Smooth muscle cell (in vitro differentiated cells): ENCODE results near the gene ZNF331. TPM values are rescaled to one million over a fixed set of nuclear protein-coding genes. Genes with fewer than 3 reads are reported as not detected.
"Not testable (repeated sequence)": the region's sequence is repeated elsewhere in the genome, so short reads cannot be mapped to it uniquely, and the experiment has no call there.

Experiments used
- DNase-seq: peaks from one replicate; lab custom pipeline; 2025; ENCODE audit not compliant: unreplicated experiment; lab: John Stamatoyannopoulos, UW
- H2AFZ ChIP-seq: fragments of 200-600 bp; sonication (generic); 2 replicates; pipeline ENCODE4 v1.6.0; 2016; ENCODE audit warnings: antibody characterized with exemption, low read depth, mild to moderate bottlenecking
- H3F3A ChIP-seq: fragments of 200-600 bp; sonication (generic); 2 replicates; pipeline ENCODE4 v1.6.0; 2017; ENCODE audit warnings: antibody characterized with exemption, low read depth
- H3K27ac ChIP-seq: fragments of 200-600 bp; sonication (generic); 2 replicates; pipeline ENCODE4 v1.5.1; 2016; ENCODE audit warnings: low read depth, mild to moderate bottlenecking
- H3K27me3 ChIP-seq: fragments of 200-600 bp; sonication (generic); 2 replicates; pipeline ENCODE4 v1.6.1; 2016; ENCODE audit warnings: low read depth, mild to moderate bottlenecking
- H3K36me3 ChIP-seq: fragments of 200-600 bp; sonication (generic); 2 replicates; pipeline ENCODE4 v1.5.1; 2016; ENCODE audit warnings: low read depth
- H3K4me1 ChIP-seq: fragments of 200-600 bp; sonication (generic); 2 replicates; pipeline ENCODE4 v1.5.1; 2016; ENCODE audit warnings: low read depth
- H3K4me2 ChIP-seq: fragments of 200-600 bp; sonication (generic); 2 replicates; pipeline ENCODE4 v1.6.0; 2016; ENCODE audit warnings: mild to moderate bottlenecking
- H3K4me3 ChIP-seq: fragments of 200-600 bp; sonication (generic); 2 replicates; pipeline ENCODE4 v1.5.1; 2016; ENCODE audit warnings: mild to moderate bottlenecking
- H3K79me2 ChIP-seq: fragments of 200-600 bp; sonication (generic); 2 replicates; pipeline ENCODE4 v1.6.0; 2016; ENCODE audit warnings: low read depth, mild to moderate bottlenecking
- H3K9ac ChIP-seq: fragments of 200-600 bp; sonication (generic); 2 replicates; pipeline ENCODE4 v1.6.0; 2016; ENCODE audit warnings: low read depth
- H3K9me3 ChIP-seq: fragments of 200-600 bp; sonication (generic); replicated peaks from 2 replicates; pipeline ENCODE4 v1.5.1; 2016; ENCODE audit warnings: low read depth
- H4K20me1 ChIP-seq: fragments of 200-600 bp; sonication (generic); 2 replicates; pipeline ENCODE4 v1.6.0; 2016; ENCODE audit warnings: low read depth
- CTCF ChIP-seq: fragments of 200-600 bp; sonication (generic); IDR thresholded peaks from 2 replicates; pipeline ENCODE4 v1.5.1; 2017; ENCODE audit warnings: borderline replicate concordance, mild to moderate bottlenecking, antibody characterized with exemption; ENCODE audit not compliant: insufficient read depth, poor library complexity, severe bottlenecking
- WGBS: methylation state at CpG from one replicate; pipeline ENCODE4 v1.1.7; 2016; ENCODE audit warnings: low lambda C conversion rate; 5-methylcytosine and 5-hydroxymethylcytosine counted together
- polyA plus RNA-seq: library from polyadenylated mRNA; unstranded; fragments of >200 nt; fragmentation: Nextera tagmentation; extraction: Ambion mirVana; gene quantifications from 2 replicates; pipeline ENCODE4 v1.2.1, GENCODE V29; 2016
- total RNA-seq: library from RNA; depleted of rRNA; stranded (reverse); fragments of >200 nt; gene quantifications from 2 replicates; pipeline ENCODE4 v1.2.3, GENCODE V29; 2014

Gene ZNF331
- total RNA-seq: 9.1 and 12.1 TPM in 2 replicates
- polyA plus RNA-seq: 9.7 and 11.4 TPM in 2 replicates

DNA sequence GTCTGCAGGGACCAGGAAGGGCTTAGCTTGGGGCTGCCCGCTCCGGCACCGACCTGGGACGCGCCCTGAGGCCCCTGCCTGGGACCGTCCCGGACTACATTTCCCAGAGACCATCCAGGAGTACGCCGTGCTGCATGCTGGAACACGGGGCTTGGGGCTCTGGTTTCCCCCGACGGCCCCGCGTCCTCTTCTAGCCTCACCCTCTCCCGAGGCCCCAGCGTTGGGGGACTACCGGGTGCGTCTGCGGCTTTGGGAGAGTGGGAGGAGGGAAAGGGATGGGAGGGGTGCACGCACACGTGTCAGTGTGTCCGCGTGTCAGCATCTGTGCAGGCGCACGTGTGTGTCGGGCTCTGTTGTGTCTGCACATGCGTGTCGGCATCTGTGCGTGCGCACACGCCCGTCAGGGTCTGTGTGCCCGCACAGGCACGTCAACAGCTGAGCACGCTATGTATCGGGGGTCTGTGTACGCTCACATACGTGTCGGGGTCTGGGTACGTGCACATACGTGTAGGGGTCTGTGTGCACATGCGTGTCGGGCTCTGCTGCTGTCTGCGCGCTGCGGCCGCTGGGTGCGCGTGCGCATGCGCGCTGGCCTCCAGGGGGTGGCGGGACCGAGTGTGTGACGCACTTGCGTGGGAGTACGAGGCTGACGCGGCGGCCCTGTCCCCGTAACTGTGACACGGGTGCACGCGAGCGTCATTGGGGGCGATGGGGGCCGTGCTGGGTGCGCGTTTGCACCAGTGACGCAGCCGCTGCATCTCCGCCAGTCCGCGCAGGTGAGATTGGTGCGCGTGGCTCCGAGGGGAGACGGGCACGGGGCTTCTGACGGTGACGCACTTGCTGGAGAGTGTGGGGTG, at the start of gene ZNF331:
ZNF331 (plus strand) TSS at position 625 of the 857 bp plus-strand sequence. CDS start 31,232 bp downstream, outside the sequence.
- H2AFZ ChIP-seq: peak within 1 kb of the TSS; percentile 73
- no peaks in the 10 kb centered on the region for H3F3A ChIP-seq
- H3K9ac ChIP-seq: peak within 1 kb of the TSS; percentile 82
- DNase-seq: peak; percentile 59
- TF ChIP-seq CTCF: no peak
- peak within 1 kb of the TSS; percentile 72 for H3K4me3 ChIP-seq
- no peaks in the 10 kb centered on the region for H3K27me3 ChIP-seq
- no peaks in the 10 kb centered on the region for H4K20me1 ChIP-seq
- WGBS: 51% methylated on average over 80 of the region's 81 CpGs
- H3K79me2 ChIP-seq: peaks cover 8% of the 10 kb centered on the region
- peak within 1 kb of the TSS; percentile 63 for H3K27ac ChIP-seq
- no peaks in the 10 kb centered on the region for H3K36me3 ChIP-seq
- no peaks in the 10 kb centered on the region for H3K4me1 ChIP-seq
- H3K4me2 ChIP-seq: peak within 1 kb of the TSS; percentile 85
- no peaks in the 10 kb centered on the region for H3K9me3 ChIP-seq

- Histone ChIP-seq H2AFZ (no peak overlapping the region), H3K79me2 (no peaks in the 10 kb centered on the region), H3K4me2 (no peak overlapping the region), H3K27me3 (no peaks in the 10 kb centered on the region), H3K27ac (no peak overlapping the region), H3K9me3 (peaks cover 16% of the 10 kb centered on the region), H4K20me1 (no peaks in the 10 kb centered on the region), H3K9ac (no peak overlapping the region), H3K4me3 (no peak overlapping the region), H3K36me3 (peaks cover 39% of the 10 kb centered on the region), H3F3A (no peaks in the 10 kb centered on the region), H3K4me1 (no peaks in the 10 kb centered on the region)
- no peak for DNase-seq
- WGBS: 98% methylated on average over 5 of the region's 5 CpGs
- TF ChIP-seq CTCF: no peak
These were observed 45.8 kb upstream of the ZNF331 start for GRCh38 chr19:53492153-53492552.

GRCh38 chr19:53497311-53498023, 40.5 kb upstream of the ZNF331 start:
- H3K27ac ChIP-seq: peak overlapping the region; percentile 60
- not testable (repeated sequence) for H3K27me3 ChIP-seq, H4K20me1 ChIP-seq, H3F3A ChIP-seq, H3K4me1 ChIP-seq, H3K79me2 ChIP-seq, DNase-seq, H3K9ac ChIP-seq, H2AFZ ChIP-seq, H3K4me2 ChIP-seq, H3K4me3 ChIP-seq
- H3K9me3 ChIP-seq: peaks cover 14% of the 10 kb centered on the region
- H3K36me3 ChIP-seq: peaks cover 11% of the 10 kb centered on the region
- WGBS: 33% methylated on average over 11 of the region's 11 CpGs

GRCh38 chr19:53498024-53498395, 39.9 kb upstream of the ZNF331 start:
- not testable (repeated sequence) for H2AFZ ChIP-seq, H3K36me3 ChIP-seq, H3K4me3 ChIP-seq, H3K9me3 ChIP-seq, H3K4me2 ChIP-seq, H3K4me1 ChIP-seq, H3K27me3 ChIP-seq, H4K20me1 ChIP-seq, H3K9ac ChIP-seq, H3K79me2 ChIP-seq, H3F3A ChIP-seq, DNase-seq
- 38% methylated on average over 4 of the region's 4 CpGs for WGBS
- peak overlapping the region; percentile 60 for H3K27ac ChIP-seq

- not testable (repeated sequence) for H3K4me2 ChIP-seq, H4K20me1 ChIP-seq, H3F3A ChIP-seq, H3K27ac ChIP-seq, H3K9ac ChIP-seq, H3K9me3 ChIP-seq, H3K4me1 ChIP-seq, H3K27me3 ChIP-seq, H3K79me2 ChIP-seq, DNase-seq, H3K4me3 ChIP-seq, H3K36me3 ChIP-seq
- peak overlapping the region; percentile 49 for H2AFZ ChIP-seq
- 39% methylated on average over 7 of the region's 7 CpGs for WGBS
These were observed 34.8 kb upstream of the ZNF331 start for GRCh38 chr19:53503151-53503550.

GRCh38 chr19:53503671-53504364, 34.1 kb upstream of the ZNF331 start:
- not testable (repeated sequence) for H3K4me1 ChIP-seq, H3K9me3 ChIP-seq, H3K9ac ChIP-seq, H3K36me3 ChIP-seq, H3K27me3 ChIP-seq, H3K4me2 ChIP-seq, H3F3A ChIP-seq, DNase-seq, H2AFZ ChIP-seq, H3K27ac ChIP-seq, H3K4me3 ChIP-seq, H4K20me1 ChIP-seq, H3K79me2 ChIP-seq
- 31% methylated on average over 3 of the region's 14 CpGs for WGBS
